ENCODE results near the gene SPRR2B. TPM values are rescaled to one million over a fixed set of nuclear protein-coding genes. Genes with fewer than 3 reads are reported as not detected.

Gene SPRR2B
- total and polyA plus RNA-seq, 7 donors: not detected

DNA sequence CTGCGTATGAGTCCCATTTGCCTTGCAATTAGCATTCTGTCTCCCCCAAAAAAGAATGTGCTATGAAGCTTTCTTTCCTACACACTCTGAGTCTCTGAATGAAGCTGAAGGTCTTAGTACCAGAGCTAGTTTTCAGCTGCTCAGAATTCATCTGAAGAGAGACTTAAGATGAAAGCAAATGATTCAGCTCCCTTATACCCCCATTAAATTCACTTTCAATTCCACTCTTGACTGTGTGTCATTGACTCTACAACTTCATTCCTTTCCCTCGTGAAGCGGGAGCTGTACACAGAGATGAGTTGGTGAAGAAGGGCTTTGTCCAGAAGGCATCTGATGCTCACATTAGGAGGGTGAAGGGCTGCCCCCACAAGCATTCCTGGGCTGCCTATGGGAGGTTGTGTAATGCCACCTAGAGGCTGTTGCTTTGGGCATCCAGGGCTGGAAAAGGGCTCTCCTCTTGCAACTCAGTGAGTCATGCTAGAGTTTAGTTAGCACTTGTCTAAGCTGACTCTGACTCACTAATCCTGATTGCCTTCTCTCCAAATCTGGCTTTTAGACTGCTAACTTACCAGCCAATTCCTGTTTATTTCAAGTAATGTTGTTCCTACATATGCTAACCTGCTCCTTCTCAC lies 38.6 kb downstream of the SPRR2B start:
- Histone ChIP-seq H3K27ac (no peak overlapping the region), H3K4me3 (no peak overlapping the region), H3K4me1 (no peaks in the 10 kb centered on the region), H3K36me3 (no peaks in the 10 kb centered on the region), H3K9me3 (no peaks in the 10 kb centered on the region), H3K27me3 (no peaks in the 10 kb centered on the region)
- TF ChIP-seq POLR2AphosphoS5 (IDR thresholded peaks at IDR 0.05) (no peak), EP300 (IDR thresholded peaks at IDR 0.05) (no peak), POLR2A (IDR thresholded peaks at IDR 0.05) (no peak)
- TF ChIP-seq, protein P1, sequence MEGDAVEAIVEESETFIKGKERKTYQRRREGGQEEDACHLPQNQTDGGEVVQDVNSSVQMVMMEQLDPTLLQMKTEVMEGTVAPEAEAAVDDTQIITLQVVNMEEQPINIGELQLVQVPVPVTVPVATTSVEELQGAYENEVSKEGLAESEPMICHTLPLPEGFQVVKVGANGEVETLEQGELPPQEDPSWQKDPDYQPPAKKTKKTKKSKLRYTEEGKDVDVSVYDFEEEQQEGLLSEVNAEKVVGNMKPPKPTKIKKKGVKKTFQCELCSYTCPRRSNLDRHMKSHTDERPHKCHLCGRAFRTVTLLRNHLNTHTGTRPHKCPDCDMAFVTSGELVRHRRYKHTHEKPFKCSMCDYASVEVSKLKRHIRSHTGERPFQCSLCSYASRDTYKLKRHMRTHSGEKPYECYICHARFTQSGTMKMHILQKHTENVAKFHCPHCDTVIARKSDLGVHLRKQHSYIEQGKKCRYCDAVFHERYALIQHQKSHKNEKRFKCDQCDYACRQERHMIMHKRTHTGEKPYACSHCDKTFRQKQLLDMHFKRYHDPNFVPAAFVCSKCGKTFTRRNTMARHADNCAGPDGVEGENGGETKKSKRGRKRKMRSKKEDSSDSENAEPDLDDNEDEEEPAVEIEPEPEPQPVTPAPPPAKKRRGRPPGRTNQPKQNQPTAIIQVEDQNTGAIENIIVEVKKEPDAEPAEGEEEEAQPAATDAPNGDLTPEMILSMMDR (IDR thresholded peaks at IDR 0.05): no peak
- no peak for DNase-seq
- intact Hi-C loops (cut with DNase I): no loop called here
- WGBS, 2 donors: 54% methylated on average over 3 of the region's 3 CpGs

DNA sequence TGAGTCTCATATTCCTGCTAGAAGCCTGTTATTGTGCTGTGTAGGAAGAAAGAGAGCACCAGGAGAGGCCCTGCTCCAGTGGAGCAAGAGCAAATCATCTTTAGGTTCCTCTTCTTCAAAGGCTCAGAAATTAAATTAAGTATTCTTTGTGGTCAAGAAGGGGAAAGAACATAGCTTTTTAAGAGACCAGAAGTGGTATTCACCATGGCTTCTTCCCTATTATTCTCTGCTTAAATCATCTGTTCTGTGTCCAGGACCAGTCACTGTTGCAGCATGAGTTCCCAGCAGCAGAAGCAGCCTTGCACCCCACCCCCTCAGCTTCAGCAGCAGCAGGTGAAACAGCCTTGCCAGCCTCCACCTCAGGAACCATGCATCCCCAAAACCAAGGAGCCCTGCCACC lies 39.3 kb downstream of the SPRR2B start:
- no peak for TF ChIP-seq EP300 (IDR thresholded peaks at IDR 0.05)
- TF ChIP-seq POLR2AphosphoS5 (IDR thresholded peaks at IDR 0.05): no peak
- TF ChIP-seq POLR2A (IDR thresholded peaks at IDR 0.05): no peak
- TF ChIP-seq, protein P1 (IDR thresholded peaks at IDR 0.05): no peak
- intact Hi-C loops (cut with DNase I): no loop called here
- H3K9me3 ChIP-seq: no peaks in the 10 kb centered on the region

DNA sequence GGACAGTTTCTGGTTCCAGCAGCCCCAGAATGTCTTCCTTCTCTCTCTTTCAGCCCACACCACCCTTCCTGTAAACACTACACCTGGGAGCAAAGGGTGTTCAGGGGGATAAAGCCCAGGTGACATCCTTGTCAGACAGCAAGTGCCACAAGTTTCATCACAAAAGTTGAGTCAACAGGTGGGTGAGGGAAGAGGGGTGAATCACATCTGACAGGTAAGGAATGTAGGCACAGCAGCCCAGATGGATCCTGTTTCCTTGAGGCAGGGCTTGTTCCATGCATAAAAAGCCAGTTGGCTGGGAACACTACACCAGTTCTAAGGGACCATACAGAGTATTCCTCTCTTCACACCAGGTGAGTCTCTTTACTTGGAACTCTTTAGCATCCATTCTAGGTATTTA lies 40.5 kb downstream of the SPRR2B start, which contains the start of gene SPRR1B:
SPRR1B (plus strand) TSS at position 309 of the 400 bp plus-strand sequence. CDS start 1,143 bp downstream, outside the sequence.
- Histone ChIP-seq H3K27ac (no peak within 1 kb of the TSS), H3K27me3 (no peaks in the 10 kb centered on the region), H3K36me3 (no peaks in the 10 kb centered on the region), H3K9me3 (no peaks in the 10 kb centered on the region), H3K4me3 (no peak within 1 kb of the TSS), H3K4me1 (no peaks in the 10 kb centered on the region)
- intact Hi-C loops (cut with DNase I): no loop called here
- no peak for DNase-seq
- TF ChIP-seq, protein P1 (IDR thresholded peaks at IDR 0.05): no peak
- TF ChIP-seq EP300 (IDR thresholded peaks at IDR 0.05) (no peak), POLR2AphosphoS5 (IDR thresholded peaks at IDR 0.05) (no peak), POLR2A (IDR thresholded peaks at IDR 0.05) (no peak)

More for the DNA sequence above, 39.3 kb downstream of the SPRR2B start:
- no peak overlapping the region for H3K4me3 ChIP-seq
- H3K27ac ChIP-seq: no peak overlapping the region
- H3K4me1 ChIP-seq: no peaks in the 10 kb centered on the region
- no peaks in the 10 kb centered on the region for H3K27me3 ChIP-seq
- DNase-seq: no peak
- no peaks in the 10 kb centered on the region for H3K36me3 ChIP-seq

DNA sequence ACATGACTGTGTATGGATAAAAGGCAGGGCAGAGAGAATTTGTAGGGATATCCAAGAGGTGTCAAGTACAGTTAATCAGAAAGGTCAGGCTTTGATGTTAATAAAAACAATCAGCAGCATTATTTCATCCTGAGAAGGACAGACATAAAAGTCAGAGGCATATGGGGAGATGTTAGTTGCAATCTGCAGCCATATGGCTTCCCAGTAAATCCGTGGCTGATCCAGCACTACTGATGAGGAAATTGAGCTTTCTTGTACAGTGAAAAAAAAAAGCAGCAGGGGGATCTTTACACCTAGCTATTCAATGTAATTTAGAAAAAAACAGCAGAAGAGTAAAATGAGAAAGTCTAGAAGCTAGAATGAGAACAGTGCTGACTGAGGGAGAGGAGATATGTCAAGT lies 42.6 kb downstream of the SPRR2B start:
- TF ChIP-seq POLR2AphosphoS5 (IDR thresholded peaks at IDR 0.05) (no peak), POLR2A (IDR thresholded peaks at IDR 0.05) (no peak), EP300 (IDR thresholded peaks at IDR 0.05) (no peak)
- TF ChIP-seq, protein P1 (IDR thresholded peaks at IDR 0.05): no peak
- Histone ChIP-seq H3K27ac (no peak overlapping the region), H3K9me3 (no peaks in the 10 kb centered on the region), H3K4me3 (no peak overlapping the region), H3K36me3 (no peaks in the 10 kb centered on the region), H3K4me1 (no peaks in the 10 kb centered on the region), H3K27me3 (no peaks in the 10 kb centered on the region)
- intact Hi-C loops (cut with DNase I): no loop called here
- WGBS, 2 donors: 65 to 68% methylated on average over 1 of the region's 1 CpG
- no peak for DNase-seq

DNA sequence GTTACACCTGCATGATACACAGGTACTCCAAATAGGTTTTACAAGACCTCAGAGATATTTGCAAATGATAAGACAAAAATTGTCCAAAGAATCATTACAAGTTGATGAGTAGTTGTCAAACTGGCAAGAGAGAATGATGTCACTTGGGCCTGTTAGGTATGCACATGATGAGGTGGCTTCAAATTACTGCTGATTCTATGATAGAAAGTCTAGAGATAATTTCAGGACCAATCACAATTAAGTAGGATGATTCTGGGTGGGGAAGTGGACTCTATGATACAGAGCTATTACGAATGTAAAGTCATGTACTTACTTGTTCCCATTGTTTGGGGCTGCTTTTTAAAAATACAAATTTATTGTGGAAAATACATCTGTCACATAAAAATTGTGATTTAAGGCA lies 45.6 kb downstream of the SPRR2B start:
- Histone ChIP-seq H3K9me3 (no peaks in the 10 kb centered on the region), H3K27ac (no peak overlapping the region), H3K27me3 (no peaks in the 10 kb centered on the region), H3K4me3 (no peak overlapping the region), H3K4me1 (no peaks in the 10 kb centered on the region), H3K36me3 (no peaks in the 10 kb centered on the region)
- intact Hi-C loops (cut with DNase I): no loop called here
- TF ChIP-seq EP300 (IDR thresholded peaks at IDR 0.05) (no peak), POLR2AphosphoS5 (IDR thresholded peaks at IDR 0.05) (no peak), POLR2A (IDR thresholded peaks at IDR 0.05) (no peak)
- TF ChIP-seq, protein P1 (IDR thresholded peaks at IDR 0.05): no peak
- no peak for DNase-seq
- WGBS, 2 donors: 80% methylated on average over 1 of the region's 1 CpG

Data from sigmoid colon (tissue), 7 donors.